ENCODE measurements around the gene NHLH1.

NHLH1 gene

GRCh38 chr1:160366731-160367515, at the start of gene NHLH1:
Gene NHLH1, plus strand, starts transcription at chr1:160367071. Its CDS starts 3,661 bp downstream, at chr1:160370732.
- FAIRE-seq (no peak), DNase-seq (ENCODE audit: low spot score) (no peak)

GRCh38 chr1:160322831-160323230, 44.0 kb upstream of the NHLH1 start:
- DNase-seq (ENCODE audit: low spot score) (no peak), FAIRE-seq (no peak)

GRCh38 chr1:160325252-160325651, 41.6 kb upstream of the NHLH1 start:
- FAIRE-seq (no peak), DNase-seq (ENCODE audit: low spot score) (no peak)

GRCh38 chr1:160326418-160326817, 40.5 kb upstream of the NHLH1 start:
- FAIRE-seq (peak; percentile 44), DNase-seq (ENCODE audit: low spot score) (no peak)

- no peak for FAIRE-seq
- DNase-seq (ENCODE audit: low spot score) = no peak
These were observed 38.7 kb upstream of the NHLH1 start for GRCh38 chr1:160328184-160328583.

GRCh38 chr1:160330119-160330518, 36.8 kb upstream of the NHLH1 start:
- FAIRE-seq = no peak

GRCh38 chr1:160332516-160332915, 34.4 kb upstream of the NHLH1 start:
- no peak for DNase-seq (ENCODE audit: low spot score)
- FAIRE-seq = no peak

More at GRCh38 chr1:160330119-160330518, 36.8 kb upstream of the NHLH1 start:
- no peak for DNase-seq (ENCODE audit: low spot score)

- no peak for DNase-seq (ENCODE audit: low spot score)
- no peak for FAIRE-seq
These were observed 28.3 kb upstream of the NHLH1 start for GRCh38 chr1:160338580-160338979.

- no peak for DNase-seq (ENCODE audit: low spot score)
- FAIRE-seq = no peak
These were observed 26.7 kb upstream of the NHLH1 start for GRCh38 chr1:160340146-160340545.

GRCh38 chr1:160340866-160341265, 26.0 kb upstream of the NHLH1 start:
- DNase-seq (ENCODE audit: low spot score) (no peak), FAIRE-seq (no peak)

- no peak for FAIRE-seq
- no peak for DNase-seq (ENCODE audit: low spot score)
These were observed 24.3 kb upstream of the NHLH1 start for GRCh38 chr1:160342526-160342925.

GRCh38 chr1:160342953-160343869, 23.7 kb upstream of the NHLH1 start, which contains the start of the genes COPA and NCSTN:
Gene COPA, minus strand, starts transcription at chr1:160343250. Its CDS starts 80 bp downstream, at chr1:160343170.
Gene NCSTN, plus strand, starts transcription at chr1:160343383. Its CDS starts 14 bp downstream, at chr1:160343397.
- DNase-seq (ENCODE audit: low spot score) (peak; percentile 94), FAIRE-seq (no peak)

- FAIRE-seq (no peak), DNase-seq (ENCODE audit: low spot score) (no peak)
These were observed 22.6 kb upstream of the NHLH1 start for GRCh38 chr1:160344241-160344640.

GRCh38 chr1:160344936-160345335, 21.9 kb upstream of the NHLH1 start:
- no peak for FAIRE-seq
- no peak for DNase-seq (ENCODE audit: low spot score)

GRCh38 chr1:160346463-160346862, 20.4 kb upstream of the NHLH1 start:
- DNase-seq (ENCODE audit: low spot score) (no peak), FAIRE-seq (no peak)

- FAIRE-seq (no peak), DNase-seq (ENCODE audit: low spot score) (no peak)
These were observed 19.9 kb upstream of the NHLH1 start for GRCh38 chr1:160346958-160347357.

- FAIRE-seq (no peak), DNase-seq (ENCODE audit: low spot score) (no peak)
These were observed 15.2 kb upstream of the NHLH1 start for GRCh38 chr1:160351629-160352028.

- no peak for DNase-seq (ENCODE audit: low spot score)
- no peak for FAIRE-seq
These were observed 14.3 kb upstream of the NHLH1 start for GRCh38 chr1:160352555-160352954.

- FAIRE-seq = no peak
These were observed 13.6 kb upstream of the NHLH1 start for GRCh38 chr1:160353223-160353622.

GRCh38 chr1:160354388-160354985, 12.4 kb upstream of the NHLH1 start:
- FAIRE-seq (no peak), DNase-seq (ENCODE audit: low spot score) (peak; percentile 38)

More at GRCh38 chr1:160353223-160353622, 13.6 kb upstream of the NHLH1 start:
- DNase-seq (ENCODE audit: low spot score) = no peak

GRCh38 chr1:160357286-160358002, 9.4 kb upstream of the NHLH1 start:
- DNase-seq (ENCODE audit: low spot score) (no peak), FAIRE-seq (no peak)
